ENCODE measurements around the gene ZNF70. TPM values are rescaled to one million over a fixed set of nuclear protein-coding genes. Genes with fewer than 3 reads are reported as not detected.

ZNF70 gene
- total and polyA plus RNA-seq, 9 of the 15 experiments (the other 6 are each of a cell fraction or from before 2014, with no cell fraction given) = 0.14 to 3.3 (median 1.4) TPM

DNA sequence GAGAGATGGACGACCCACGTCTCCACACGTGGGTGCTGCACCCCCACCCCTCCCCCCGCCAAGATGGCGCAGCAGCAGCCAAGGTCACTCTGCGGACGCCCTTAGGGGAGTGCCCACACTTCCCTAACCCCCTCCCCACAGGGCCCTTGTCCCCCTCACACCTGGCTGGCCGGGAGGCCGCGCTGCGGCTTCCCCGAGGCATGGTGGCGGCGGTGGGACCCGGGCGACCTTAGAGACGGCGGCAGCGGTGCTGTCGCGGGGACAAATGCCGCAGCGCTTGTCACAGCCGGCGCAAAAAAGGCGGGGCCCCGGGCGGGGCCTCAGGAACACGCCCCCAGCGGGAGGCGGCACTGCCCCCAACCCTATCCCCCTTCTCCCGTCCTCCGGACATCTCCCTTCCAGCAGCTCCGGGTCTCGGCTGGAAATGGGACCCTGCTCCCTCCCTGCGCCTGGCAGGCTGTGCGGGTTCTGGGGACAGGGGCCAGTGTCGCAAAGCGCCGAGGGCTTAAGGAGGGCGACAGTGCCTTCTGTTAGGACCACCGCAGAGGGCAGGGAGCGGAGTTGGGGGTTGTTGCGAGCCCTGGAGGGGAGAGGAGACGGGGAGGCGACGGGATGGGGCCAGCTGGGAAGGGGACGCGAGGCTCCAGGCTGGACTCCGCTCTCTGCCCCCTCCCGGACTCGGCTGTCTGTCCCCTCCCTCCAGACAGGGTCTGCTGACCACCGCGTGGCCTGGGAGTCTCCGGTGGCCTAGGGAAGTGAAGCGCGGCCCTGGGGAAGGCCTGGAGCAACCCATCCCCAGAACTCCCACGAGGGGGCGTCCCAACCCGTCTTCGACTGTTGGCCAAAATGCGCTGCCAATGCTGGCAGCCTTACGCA, 17.0 kb upstream of the ZNF70 start, which contains the start of gene CHCHD10 (continued):
- TF ChIP-seq ARHGAP35 (IDR thresholded peaks at IDR 0.05; ENCODE audit: partially characterized antibody) (no peak), TFAM (CRISPR knock-in tag; conservative IDR thresholded peaks at IDR 0.05) (no peak), ADNP (tag; IDR thresholded peaks at IDR 0.05) (no peak), KDM4B (IDR thresholded peaks at IDR 0.05; ENCODE audit: borderline replicate concordance in 2 of 2, low read depth in 1 of 2) (no peak), TBP (optimal IDR thresholded peaks at IDR 0.05; ENCODE audit: low read depth, low read length) (peak; percentile 82), GTF2E2 (tag; IDR thresholded peaks at IDR 0.05) (peak; percentile 89), TOE1 (IDR thresholded peaks at IDR 0.05; ENCODE audit: borderline replicate concordance) (peak; percentile 47; the same call in 1 of the 2 replicates), TOE1 (CRISPR knock-in tag; IDR thresholded peaks at IDR 0.05; ENCODE audit: borderline replicate concordance, low read depth) (no peak), POLR2AphosphoS2 (IDR thresholded peaks at IDR 0.05; ENCODE audit: low read length) (no peak), FIP1L1 (IDR thresholded peaks at IDR 0.05; ENCODE audit: low read depth, low read length, poor library complexity, severe bottlenecking) (peak; percentile 40), ZBTB7A (IDR thresholded peaks at IDR 0.05; ENCODE audit: borderline replicate concordance, control insufficient read depth, low read depth, low read length) (peak; percentile 91; the same call in 1 of the 2 replicates), TAF1 (IDR thresholded peaks at IDR 0.05; ENCODE audit: control insufficient read depth, extremely low read depth, insufficient read depth, low read length, severe bottlenecking) (peak; percentile 88), LCOR (CRISPR knock-in tag; IDR thresholded peaks at IDR 0.05) (no peak), RB1 (IDR thresholded peaks at IDR 0.05; ENCODE audit: low read depth) (peak; percentile 73), NFRKB (IDR thresholded peaks at IDR 0.05; ENCODE audit: low read depth) (peak; percentile 64; the same call in 1 of the 2 replicates), CREM (IDR thresholded peaks at IDR 0.05; ENCODE audit: low read depth) (peak; percentile 62), SLC30A9 (CRISPR knock-in tag; IDR thresholded peaks at IDR 0.05) (no peak), POLR2A (conservative IDR thresholded peaks at IDR 0.05) (peak; percentile 96), BHLHE40 (IDR thresholded peaks at IDR 0.05; ENCODE audit: low read length) (0 out of 2 replicates have a peak, but pooled peaks have one; percentile 15), MXI1 (IDR thresholded peaks at IDR 0.05; ENCODE audit: low read depth, low read length) (peak; percentile 19; the same call in 1 of the 2 replicates), NFE2 (IDR thresholded peaks at IDR 0.05; ENCODE audit: low read depth) (no peak)
- TF ChIP-seq, protein P1, sequence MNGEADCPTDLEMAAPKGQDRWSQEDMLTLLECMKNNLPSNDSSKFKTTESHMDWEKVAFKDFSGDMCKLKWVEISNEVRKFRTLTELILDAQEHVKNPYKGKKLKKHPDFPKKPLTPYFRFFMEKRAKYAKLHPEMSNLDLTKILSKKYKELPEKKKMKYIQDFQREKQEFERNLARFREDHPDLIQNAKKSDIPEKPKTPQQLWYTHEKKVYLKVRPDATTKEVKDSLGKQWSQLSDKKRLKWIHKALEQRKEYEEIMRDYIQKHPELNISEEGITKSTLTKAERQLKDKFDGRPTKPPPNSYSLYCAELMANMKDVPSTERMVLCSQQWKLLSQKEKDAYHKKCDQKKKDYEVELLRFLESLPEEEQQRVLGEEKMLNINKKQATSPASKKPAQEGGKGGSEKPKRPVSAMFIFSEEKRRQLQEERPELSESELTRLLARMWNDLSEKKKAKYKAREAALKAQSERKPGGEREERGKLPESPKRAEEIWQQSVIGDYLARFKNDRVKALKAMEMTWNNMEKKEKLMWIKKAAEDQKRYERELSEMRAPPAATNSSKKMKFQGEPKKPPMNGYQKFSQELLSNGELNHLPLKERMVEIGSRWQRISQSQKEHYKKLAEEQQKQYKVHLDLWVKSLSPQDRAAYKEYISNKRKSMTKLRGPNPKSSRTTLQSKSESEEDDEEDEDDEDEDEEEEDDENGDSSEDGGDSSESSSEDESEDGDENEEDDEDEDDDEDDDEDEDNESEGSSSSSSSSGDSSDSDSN (IDR thresholded peaks at IDR 0.05; ENCODE audit: borderline replicate concordance in 1 of 2, low read depth in 2 of 2, low read length in 2 of 2) = 0 out of 4 replicates have a peak, but pooled peaks of 1 of the 2 experiments have one; percentile 11
- TF ChIP-seq, protein P2, sequence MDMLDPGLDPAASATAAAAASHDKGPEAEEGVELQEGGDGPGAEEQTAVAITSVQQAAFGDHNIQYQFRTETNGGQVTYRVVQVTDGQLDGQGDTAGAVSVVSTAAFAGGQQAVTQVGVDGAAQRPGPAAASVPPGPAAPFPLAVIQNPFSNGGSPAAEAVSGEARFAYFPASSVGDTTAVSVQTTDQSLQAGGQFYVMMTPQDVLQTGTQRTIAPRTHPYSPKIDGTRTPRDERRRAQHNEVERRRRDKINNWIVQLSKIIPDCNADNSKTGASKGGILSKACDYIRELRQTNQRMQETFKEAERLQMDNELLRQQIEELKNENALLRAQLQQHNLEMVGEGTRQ (CRISPR knock-in tag; IDR thresholded peaks at IDR 0.05) = no peak
- TF ChIP-seq, protein P3, sequence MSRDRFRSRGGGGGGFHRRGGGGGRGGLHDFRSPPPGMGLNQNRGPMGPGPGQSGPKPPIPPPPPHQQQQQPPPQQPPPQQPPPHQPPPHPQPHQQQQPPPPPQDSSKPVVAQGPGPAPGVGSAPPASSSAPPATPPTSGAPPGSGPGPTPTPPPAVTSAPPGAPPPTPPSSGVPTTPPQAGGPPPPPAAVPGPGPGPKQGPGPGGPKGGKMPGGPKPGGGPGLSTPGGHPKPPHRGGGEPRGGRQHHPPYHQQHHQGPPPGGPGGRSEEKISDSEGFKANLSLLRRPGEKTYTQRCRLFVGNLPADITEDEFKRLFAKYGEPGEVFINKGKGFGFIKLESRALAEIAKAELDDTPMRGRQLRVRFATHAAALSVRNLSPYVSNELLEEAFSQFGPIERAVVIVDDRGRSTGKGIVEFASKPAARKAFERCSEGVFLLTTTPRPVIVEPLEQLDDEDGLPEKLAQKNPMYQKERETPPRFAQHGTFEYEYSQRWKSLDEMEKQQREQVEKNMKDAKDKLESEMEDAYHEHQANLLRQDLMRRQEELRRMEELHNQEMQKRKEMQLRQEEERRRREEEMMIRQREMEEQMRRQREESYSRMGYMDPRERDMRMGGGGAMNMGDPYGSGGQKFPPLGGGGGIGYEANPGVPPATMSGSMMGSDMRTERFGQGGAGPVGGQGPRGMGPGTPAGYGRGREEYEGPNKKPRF (IDR thresholded peaks at IDR 0.05; ENCODE audit: low read depth, low read length) = no peak

Measured in K562 (cell line).